Hippocampal formation (tissue), 2 donors: Measurements from ENCODE around the gene KCNQ1.

Experiments
- DNase-seq, 2 donors: peaks; one replicate each; lab custom pipeline; 2025; lab: John Stamatoyannopoulos, UW

The KCNQ1 gene

DNA sequence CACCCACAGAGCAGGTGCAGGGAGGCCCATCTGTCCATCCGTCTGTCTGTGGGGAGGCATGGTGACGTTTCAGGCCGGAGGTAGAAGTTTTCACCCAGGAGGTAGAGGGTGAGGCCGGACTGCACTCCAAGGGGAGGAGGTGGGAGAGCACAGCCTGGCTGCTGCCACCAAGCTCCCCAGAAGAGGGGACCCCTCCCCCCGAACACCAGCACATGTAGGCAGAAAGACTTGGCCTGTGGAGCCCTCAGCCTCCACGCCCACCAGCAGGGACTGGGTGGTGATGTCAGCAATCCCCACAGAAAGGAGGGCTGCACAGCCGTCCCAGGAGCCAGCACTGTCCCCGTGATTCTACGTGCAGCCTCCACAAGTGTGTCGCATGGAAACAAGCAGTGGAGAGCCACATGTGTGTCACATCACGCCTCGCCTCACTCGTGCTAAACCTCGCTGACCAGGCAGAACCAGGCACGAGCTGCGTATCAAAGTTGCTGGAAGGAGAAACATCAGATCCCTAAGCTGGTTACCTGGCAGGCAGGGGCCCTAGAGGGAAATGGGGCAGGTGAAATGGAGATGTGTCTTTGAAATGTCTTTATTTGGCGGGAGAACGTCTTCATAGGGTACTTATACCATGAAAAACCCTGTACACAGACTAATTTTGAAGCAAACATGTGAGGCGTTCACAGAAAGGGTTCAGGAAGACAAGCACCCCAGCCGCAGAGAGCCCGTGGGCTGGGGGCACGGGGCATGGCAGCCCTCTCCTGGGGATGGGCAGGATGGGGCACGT is 391.7 kb downstream of the KCNQ1 start:
- DNase-seq = no peak

DNA sequence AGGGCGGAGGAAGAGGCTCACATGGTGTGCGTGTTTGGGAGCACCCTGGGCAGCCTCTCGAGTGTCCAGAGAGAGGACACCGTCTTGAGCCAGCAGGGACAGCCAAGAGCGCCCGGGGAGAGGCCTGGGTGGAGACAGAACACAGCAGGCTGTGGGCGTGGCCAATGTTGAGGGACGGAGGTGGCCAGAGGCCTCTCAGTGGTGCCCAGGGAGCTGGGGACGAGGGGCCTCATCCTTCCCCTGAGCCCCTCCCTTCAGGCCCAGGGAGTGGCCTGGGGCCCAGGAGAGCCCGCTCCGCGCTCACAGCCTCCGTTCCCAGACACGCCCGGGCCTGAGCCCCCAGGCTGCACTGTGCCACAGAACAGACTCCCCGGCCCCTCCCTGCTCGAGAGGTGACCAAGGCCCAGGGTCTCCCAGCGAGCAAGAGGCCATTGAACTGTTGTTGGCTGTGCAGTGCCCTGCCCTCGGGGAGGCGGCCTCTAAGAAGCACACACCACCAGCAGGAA is 392.3 kb downstream of the KCNQ1 start:
- no peak for DNase-seq

DNA sequence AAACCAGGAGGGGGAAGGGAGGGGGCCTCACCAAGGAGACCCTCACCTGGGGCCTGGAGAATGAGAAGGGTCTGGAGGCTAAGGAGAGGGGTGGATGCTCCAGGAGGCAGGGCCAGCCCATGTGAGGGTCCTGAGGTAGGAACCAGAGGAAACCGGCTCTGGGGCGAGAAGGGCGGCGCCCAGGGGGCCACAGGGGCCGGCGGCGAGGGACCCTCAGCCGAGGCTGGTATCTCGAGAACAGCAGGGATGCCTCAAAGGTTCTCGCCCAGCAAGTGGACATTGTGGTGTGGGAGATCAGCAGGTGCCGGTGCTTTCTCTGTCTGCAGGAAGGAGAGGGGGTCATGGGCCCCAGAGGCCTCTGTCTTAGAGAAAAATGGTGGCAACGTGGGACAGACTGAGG is 392.8 kb downstream of the KCNQ1 start:
- no peak for DNase-seq

DNA sequence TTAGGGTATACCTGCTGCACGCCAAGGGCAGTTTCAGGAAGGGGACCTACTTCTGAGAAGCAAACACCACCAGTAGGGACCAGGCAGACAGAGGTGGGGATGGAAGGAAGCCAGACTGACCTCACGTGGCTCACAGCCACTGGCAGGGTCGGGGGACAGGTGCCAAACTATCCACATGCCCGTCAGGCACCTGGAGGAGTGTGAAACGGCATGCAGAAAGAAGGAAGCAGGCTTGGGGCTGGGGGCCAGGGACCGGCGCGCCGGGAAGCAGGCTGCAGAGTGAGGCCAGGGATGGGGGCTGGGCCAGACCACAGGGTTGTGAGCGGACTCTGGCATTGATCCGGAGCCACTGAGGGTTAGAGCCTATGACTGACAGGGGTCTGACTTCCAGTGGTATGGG is 393.3 kb downstream of the KCNQ1 start:
- DNase-seq = no peak

DNA sequence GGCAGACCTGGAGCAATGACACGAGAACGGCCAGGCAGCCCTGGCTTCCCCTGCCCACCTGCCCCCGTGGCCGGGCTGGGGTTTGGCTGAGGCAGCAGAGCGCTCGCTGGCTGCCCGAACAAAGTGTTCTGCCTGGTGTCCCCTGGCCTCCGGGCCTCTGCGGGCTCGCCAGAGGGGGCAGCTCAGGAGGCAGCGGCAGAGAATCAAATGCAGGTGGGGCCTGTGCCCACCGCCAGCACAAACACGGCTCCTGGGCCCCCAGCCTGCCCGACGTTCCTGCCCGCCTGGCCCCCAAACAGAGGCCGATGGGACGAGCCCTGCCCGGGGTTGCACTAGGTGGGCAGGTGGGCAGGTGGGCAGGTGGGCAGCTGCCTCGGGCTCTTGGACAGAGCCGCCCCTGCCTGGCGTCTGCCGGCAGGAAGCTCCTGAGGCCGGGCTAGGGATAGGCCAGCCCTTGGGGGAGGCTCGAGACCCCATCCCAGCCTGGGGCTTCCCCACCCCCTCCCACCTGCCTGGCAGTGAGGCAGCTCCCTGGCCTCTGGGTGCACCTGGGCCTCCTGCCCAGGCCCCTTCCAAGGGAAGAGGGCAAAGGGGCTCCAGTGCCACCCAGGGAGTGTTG is 394.0 kb downstream of the KCNQ1 start:
- no peak for DNase-seq

DNA sequence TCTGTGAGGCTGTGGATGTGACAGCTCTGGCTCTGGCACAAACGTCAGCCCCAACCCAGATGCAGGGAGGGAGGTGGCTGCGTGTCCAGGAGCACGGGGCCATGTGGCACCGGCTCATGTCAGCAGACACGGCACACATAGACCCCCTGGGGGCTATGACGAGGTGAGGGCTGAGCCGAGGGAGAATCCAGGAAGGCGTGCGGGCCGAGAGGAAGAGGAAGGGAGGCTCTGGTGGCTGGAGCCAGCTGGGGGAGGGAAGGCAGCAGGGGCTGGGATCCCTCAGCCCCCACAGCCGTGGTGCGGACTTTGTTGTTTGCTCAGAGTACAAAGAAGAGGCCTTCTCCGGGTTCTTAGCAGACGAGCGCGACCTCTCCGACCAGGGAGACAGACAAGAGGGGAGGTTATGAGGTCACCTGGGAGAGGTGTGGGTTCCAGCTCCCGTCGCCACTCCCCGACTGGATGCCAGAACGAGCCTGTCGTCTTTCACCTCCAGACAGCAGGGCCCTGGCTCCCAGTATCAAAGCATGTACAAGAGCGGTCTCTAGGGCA is 394.7 kb downstream of the KCNQ1 start:
- DNase-seq = no peak

DNA sequence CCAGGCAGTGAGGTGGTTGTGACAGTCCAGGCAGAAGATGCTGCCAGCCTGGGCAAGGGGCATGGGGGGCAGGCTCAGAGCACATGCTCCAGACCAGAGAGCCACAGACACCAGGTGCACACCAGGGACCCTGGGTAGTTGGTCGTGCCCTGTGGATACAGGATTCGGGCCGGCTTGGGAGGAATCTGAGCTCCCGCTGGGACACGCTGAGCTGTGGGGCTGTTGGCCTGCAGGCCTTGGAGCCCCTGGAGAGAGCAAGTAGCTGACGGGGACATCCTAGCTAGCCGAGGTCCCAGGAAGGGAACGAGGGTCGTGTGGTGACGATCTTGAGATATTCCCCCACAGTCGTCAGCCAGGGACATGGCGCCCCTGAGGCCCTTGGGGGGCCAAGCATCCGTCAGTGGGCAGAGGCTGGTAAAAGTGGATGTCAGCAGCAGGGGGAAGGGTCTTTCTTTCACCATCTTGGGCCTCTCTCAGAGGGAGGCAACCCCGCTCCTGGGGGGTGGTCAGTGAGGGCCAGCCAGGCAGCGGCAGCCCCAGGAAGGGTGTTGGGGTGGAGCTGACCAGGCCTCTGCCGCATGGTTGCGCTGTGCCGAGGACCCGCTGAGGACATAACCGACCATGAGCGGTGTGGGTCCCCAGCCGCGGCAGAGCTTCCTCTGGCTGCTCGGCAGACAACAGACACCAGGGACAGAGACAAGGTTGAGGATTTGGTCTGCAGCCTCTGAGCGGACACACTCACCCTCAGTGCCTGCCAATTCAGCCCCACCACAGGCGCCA is 396.8 kb downstream of the KCNQ1 start:
- DNase-seq = no peak

DNA sequence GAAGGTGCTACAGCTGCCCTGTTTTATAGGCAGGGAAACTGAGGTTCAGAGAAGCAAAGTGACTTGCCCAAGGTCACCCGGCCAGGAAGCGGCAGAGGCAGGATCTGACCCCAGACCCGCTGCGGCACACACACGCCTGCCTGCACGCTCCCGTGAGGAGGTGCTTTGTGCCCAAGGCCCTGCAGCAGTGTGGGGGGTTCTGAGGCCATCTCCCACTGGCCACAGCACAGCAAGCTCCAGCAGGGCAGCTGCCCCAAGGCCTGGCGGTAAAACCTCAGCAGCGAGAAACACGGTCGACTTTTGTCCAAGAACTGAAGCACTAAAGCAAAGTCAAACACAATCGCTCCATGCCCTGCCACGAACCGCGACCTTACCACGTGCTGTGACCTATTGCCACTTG is 398.1 kb downstream of the KCNQ1 start:
- no peak for DNase-seq

DNA sequence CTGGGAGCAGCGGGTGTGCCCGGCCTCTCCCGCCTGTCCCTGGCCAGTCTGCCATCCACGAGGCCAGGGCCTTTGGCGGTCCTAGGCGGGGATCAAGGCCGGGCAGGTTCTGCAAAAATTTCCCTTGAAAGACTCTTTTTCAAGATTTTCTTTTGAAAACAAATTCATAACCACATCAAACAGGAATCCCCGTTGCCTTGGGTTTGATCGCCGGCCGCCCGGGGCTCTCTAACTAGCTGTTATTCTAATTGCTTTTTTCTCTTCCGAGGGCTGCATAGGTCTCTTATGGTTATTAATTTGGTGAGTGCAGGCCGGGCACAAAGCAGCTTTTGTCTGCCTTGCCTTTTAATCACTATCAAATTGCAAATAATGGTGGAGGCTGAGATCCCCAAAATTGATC is 398.7 kb downstream of the KCNQ1 start:
- no peak for DNase-seq

DNA sequence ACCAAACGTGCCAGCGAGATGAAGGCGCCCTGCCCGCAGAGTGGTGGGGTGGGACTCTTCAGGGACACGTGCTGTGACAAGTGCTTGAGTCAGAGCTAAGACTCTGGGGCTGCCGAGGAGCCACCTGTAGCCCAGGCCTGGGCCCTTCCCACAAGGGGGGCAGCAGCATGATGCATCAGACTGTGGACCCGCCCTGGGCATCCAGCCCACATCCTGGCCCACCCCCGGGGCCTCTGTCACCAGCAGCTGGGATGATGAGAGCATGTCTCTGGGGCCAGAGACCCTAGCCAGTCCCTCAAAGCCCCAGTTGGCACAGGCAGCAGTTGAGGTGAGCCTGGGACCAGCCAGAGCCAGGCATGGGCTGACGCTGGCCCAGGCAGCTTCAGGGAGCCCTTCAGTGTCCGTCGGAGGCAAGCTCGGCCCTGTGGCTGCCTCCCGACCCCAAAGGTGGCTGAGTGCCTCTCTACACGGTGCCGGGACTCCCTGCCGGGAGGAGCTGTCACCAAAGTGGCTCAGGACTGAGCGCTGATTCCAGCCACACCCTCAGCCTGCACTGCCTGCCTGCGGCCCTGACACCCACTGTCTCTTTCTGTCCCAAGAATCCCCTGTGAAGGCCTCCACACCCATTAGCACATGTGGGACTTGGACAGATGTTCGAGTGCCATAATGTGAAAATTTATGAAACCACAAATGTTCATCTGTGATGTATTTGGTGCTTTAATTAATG is 399.5 kb downstream of the KCNQ1 start:
- DNase-seq = no peak

DNA sequence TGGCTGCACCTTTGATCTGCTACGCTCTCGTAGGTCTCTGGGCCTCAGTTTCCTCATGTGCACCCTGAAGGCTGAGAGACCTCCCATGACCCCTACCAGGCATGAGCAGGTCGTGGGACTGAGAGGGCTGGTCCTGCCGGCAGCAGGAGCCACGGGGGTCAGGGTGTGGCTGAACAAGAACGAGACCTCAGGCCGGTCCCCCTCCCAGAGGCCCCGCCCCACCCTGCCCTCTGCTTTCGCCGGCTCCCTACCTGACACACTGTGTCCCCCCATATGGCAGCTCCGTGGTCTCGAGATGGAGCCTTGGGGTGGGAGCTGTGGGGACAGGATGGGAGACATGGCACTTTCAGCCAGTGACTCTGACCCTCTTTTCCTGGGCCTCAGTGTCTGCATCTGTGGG is 400.2 kb downstream of the KCNQ1 start:
- no peak for DNase-seq

DNA sequence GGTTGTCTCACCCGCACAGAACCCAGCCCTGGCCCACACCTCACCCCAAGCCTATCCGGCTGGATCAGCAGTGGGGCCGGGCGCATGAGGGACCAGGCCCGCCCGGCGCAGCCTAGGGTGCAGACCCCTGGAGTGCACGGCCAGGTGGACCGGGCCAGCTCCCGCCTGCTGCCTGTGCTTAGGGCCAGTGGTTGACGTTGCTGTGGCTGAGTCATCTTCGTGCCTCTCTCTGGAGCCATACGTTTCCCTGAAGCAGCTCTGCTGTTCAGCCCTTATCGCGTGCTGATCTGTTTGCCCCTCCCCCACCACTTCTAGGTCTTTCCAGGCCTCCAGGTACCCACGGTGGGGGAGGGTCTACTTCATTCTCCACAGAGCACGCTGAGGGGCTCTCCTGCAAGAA is 401.2 kb downstream of the KCNQ1 start:
- no peak for DNase-seq

DNA sequence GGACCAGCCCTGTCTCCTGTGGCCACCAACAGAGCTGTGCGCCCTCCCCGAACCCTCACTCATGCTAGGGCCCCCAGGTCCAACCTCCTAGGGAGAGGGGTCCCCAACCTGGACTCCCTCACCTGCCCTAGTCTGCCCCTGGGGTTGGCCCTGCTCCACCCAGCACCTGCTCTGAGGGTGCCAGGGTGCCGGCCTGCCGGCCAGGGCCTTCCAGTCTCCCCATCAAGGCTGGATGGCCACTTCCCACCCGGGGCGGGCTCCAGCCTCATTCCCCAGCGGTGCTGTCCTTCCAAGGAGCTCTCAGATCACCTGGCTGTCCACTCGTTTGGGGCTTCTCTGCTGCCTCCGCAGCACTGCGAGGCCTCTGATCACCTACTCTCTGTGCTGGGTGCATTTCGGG is 401.7 kb downstream of the KCNQ1 start:
- no peak for DNase-seq

DNA sequence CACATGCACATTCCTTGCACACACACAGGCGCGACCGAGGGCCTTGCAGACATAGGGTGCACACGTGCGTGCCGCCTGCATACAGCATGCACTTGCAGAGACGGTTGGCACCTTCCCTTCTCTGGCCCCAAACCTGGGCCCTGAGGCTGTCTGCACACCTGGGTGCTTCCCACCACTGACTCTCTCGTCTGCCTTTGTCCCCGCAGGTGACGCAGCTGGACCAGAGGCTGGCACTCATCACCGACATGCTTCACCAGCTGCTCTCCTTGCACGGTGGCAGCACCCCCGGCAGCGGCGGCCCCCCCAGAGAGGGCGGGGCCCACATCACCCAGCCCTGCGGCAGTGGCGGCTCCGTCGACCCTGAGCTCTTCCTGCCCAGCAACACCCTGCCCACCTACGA is 402.8 kb downstream of the KCNQ1 start:
- no peak for DNase-seq

DNA sequence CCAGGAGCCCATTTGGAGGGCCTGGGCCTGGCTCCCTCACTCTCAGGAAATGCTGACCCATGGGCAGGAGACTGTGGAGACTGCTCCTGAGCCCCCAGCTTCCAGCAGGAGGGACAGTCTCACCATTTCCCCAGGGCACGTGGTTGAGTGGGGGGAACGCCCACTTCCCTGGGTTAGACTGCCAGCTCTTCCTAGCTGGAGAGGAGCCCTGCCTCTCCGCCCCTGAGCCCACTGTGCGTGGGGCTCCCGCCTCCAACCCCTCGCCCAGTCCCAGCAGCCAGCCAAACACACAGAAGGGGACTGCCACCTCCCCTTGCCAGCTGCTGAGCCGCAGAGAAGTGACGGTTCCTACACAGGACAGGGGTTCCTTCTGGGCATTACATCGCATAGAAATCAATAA is 403.7 kb downstream of the KCNQ1 start:
- DNase-seq = no peak

DNA sequence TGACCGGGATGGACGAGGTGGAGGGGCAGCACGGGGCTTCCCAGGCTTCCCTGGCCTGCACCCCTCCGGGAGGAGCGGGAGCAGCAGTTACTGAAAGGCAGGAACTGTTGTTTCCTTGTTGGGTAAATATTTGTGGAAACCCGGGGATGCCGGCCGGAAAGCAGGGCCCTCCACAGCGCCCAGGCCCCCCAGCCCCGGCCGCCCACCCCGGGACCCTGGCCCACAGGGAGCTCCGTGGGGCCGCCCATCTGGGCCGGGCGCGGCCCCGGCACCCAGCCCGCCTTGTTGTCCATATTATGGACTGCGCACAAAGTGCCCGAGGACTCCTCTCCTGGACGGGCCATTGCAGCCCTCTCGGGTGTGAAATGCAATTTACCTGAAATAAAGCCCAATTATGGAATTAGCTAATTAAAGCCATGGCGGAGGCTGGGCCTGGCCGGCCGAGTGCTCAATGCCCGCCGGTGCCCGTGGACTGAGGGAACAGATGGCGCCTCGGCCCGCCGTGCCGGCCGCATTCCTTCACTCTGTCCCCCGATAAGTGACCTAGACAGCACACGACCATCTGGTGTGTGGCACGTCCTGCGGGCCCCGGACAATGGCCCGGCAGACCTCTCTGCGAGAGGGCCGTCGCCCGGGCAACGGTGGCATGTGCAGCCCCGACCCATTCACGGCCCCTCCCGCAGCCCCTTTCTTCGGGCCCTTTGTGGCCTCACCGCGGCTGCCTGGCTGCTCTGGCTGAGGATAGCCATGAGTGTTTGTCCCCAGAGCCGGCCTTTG is 405.4 kb downstream of the KCNQ1 start:
- no peak for DNase-seq

DNA sequence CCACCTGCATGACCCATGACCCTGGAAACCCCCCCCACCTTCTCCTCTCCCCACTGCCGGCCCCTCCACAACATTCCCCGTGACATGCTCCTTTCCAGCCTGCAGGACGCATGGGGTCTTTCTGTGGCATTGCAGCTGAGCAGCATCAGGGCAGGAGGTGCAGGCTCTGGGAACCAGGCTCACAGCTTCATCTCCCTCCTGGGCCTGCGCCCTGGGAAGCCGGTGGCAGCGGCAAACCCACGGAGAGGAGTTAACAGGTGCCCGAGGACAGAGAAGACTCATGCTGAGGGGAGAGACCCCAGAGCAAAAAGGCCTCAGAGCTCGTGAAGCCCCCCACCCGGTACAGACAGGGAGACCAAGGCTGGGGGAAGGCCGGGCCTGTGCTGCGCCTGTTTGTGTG is 408.6 kb downstream of the KCNQ1 start:
- no peak for DNase-seq

DNA sequence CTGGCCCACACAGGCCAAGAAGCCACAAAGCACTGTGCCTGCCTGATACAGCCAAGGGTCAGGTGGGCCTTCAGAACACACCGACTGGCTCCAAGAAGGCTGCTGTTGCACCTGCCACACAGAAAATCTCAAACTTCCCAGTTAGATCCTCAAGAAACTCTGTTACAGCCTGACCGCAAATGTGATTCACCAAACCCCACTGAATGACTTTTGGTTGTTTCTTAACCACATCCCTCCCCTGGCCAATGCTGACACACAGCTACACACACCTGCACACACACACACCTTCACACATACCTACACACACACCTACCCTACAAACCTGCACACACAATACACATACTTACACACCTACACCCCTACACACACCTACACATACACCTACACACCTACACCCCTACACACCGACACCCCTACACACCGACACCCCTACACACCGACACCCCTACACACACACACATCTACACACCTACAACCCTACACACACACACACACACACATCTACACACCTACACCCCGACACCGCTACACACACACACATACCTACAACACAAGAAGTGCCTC is 409.3 kb downstream of the KCNQ1 start:
- no peak for DNase-seq

DNA sequence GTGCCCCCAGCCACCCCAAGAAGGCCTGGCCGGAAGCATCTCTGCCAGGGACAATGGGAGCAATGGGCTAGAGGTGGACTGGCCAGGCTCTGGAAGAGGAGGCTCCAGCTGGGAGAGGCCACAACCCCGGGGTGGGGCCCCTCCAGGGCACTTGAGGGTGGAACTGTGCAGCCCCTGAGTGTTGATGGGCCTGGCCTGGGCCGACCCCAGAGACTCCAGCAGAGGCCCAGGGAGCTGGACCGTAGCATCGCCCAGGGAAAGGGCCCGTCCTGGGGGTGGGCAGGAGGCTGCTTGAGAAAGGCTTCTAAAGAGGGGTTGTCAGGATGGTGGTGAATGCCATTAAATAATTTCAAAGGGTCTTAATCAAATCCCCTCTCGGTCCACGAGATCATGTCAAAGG is 410.4 kb downstream of the KCNQ1 start:
- no peak for DNase-seq

DNA sequence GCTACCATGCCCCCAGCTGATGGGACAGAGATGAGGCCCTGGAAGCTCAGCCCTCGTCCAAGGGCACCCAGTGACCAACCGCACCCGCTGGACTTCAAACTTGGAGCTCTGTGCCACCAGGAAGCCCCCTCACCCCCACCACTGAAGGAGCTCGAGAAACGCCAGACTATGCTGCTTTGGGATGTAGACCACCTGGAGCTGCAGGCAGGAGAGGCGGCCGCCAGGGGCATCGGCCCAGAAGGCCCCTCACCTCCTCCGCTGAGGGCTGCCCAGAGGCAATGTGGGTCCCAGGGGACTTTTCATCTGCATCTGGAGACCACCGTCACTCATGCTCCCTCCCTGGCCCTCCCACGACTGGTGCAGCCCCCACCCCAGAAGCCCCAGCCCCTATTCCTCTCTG is 412.5 kb downstream of the KCNQ1 start:
- no peak for DNase-seq

DNA sequence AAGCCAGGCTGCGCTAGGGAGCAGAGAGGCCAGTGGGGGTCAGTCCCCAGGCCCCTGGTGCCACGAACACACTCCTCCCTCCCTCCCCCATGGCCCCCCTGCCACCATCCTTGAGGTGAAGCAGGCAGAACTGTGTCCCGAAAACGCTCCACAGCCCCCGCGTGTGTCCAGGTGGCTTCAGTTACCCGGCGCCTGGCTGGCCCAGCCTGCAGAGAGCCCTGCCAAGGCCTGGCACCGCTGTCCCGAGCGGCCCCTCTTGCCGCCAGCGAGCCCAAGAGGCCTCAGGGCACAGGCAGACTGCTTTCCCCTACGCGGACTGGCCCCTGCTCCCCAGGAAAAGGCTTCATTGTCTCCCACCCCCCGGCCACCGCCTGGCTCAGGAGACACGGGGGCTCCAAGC is 413.1 kb downstream of the KCNQ1 start:
- no peak for DNase-seq
